Measurements from ENCODE around the gene SOSTDC1. TPM values are rescaled to one million over a fixed set of nuclear protein-coding genes. Genes with fewer than 3 reads are reported as not detected.

Gene SOSTDC1
- total and polyA plus RNA-seq, 2 experiments from 2014 or later: 1.7 to 2.0 TPM

- no peaks in the 10 kb centered on the region for H3K9me3 ChIP-seq (ENCODE audit: low read depth)
- TF ChIP-seq, protein P1, sequence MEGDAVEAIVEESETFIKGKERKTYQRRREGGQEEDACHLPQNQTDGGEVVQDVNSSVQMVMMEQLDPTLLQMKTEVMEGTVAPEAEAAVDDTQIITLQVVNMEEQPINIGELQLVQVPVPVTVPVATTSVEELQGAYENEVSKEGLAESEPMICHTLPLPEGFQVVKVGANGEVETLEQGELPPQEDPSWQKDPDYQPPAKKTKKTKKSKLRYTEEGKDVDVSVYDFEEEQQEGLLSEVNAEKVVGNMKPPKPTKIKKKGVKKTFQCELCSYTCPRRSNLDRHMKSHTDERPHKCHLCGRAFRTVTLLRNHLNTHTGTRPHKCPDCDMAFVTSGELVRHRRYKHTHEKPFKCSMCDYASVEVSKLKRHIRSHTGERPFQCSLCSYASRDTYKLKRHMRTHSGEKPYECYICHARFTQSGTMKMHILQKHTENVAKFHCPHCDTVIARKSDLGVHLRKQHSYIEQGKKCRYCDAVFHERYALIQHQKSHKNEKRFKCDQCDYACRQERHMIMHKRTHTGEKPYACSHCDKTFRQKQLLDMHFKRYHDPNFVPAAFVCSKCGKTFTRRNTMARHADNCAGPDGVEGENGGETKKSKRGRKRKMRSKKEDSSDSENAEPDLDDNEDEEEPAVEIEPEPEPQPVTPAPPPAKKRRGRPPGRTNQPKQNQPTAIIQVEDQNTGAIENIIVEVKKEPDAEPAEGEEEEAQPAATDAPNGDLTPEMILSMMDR (IDR thresholded peaks at IDR 0.05; ENCODE audit: low read depth, low read length): no peak
- no peaks in the 10 kb centered on the region for H3K36me3 ChIP-seq
- DNase-seq (ENCODE audit: low read depth in 1 of 2, low spot score in 1 of 2): no peak
- H3K27ac ChIP-seq: peak overlapping the region; percentile 98
- H3K4me1 ChIP-seq (ENCODE audit: low read depth): peaks cover 14% of the 10 kb centered on the region
- no peaks in the 10 kb centered on the region for H3K27me3 ChIP-seq
- peak overlapping the region; percentile 43 for H3K4me3 ChIP-seq
Measured at GRCh38 chr7:16420329-16420648, 45.2 kb downstream of the SOSTDC1 start.

- Histone ChIP-seq H3K9me3 (ENCODE audit: low read depth) (no peaks in the 10 kb centered on the region), H3K4me3 (peak overlapping the region; percentile 43)
Measured at GRCh38 chr7:16419859-16420258, 45.7 kb downstream of the SOSTDC1 start.

DNA sequence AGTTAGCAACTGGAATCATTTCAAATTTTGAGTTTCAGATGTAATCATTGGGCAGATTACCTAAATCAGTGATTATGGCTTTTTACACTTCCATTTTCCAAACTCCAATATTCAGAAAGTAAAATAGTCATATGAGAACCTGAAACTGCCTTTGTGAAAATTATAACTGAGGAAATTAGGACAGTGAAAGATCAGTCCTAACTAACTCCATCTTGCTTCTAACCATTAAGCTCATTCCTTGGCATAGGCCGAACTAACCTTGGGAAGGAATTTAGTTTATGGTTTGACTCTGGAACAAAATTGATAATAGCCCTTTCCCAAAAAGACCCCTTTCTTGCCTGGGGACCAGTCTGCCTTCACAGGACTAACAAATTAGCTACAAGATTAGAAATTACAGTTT lies 46.4 kb downstream of the SOSTDC1 start:
- peak overlapping the region; percentile 98 for H3K27ac ChIP-seq
- no peak for DNase-seq (ENCODE audit: low read depth in 1 of 2, low spot score in 1 of 2)
- H3K9me3 ChIP-seq (ENCODE audit: low read depth): no peaks in the 10 kb centered on the region
- no peaks in the 10 kb centered on the region for H3K27me3 ChIP-seq
- no peak overlapping the region for H3K4me3 ChIP-seq
- H3K36me3 ChIP-seq: no peaks in the 10 kb centered on the region
- TF ChIP-seq, protein P1 (IDR thresholded peaks at IDR 0.05; ENCODE audit: low read depth, low read length): no peak
- H3K4me1 ChIP-seq (ENCODE audit: low read depth): peaks cover 14% of the 10 kb centered on the region

More at GRCh38 chr7:16419859-16420258, 45.7 kb downstream of the SOSTDC1 start:
- TF ChIP-seq, protein P1 (IDR thresholded peaks at IDR 0.05; ENCODE audit: low read depth, low read length): no peak
- H3K27me3 ChIP-seq: no peaks in the 10 kb centered on the region
- H3K36me3 ChIP-seq: no peaks in the 10 kb centered on the region
- H3K27ac ChIP-seq: peak overlapping the region; percentile 98
- H3K4me1 ChIP-seq (ENCODE audit: low read depth): peaks cover 14% of the 10 kb centered on the region
- no peak for DNase-seq (ENCODE audit: low read depth in 1 of 2, low spot score in 1 of 2)

DNA sequence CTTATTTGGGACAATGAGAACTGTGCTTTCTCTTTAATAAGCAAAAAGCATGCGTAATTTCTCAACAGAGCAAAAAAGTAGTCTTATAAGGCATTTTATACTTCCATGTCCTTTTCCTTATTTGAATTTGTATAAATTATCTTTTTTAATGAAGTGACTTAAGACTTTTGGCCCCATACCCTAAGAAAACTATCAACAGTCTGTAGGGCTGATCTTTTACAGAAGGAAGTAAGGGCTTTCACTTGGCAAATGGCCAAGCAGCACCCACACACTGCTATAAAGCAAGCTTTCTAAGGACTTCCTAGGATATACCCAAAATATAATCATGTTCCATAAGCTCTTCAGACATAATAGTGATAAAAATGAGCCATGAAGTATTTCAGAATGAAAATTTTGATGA lies 47.6 kb downstream of the SOSTDC1 start:
- TF ChIP-seq, protein P1 (IDR thresholded peaks at IDR 0.05; ENCODE audit: low read depth, low read length): no peak
- H3K4me3 ChIP-seq: no peak overlapping the region
- H3K9me3 ChIP-seq (ENCODE audit: low read depth): no peaks in the 10 kb centered on the region
- no peak overlapping the region for H3K27ac ChIP-seq
- peak in 1 of 2 donors; percentile 43 for DNase-seq (ENCODE audit: low read depth in 1 of 2, low spot score in 1 of 2)
- no peaks in the 10 kb centered on the region for H3K36me3 ChIP-seq
- H3K4me1 ChIP-seq (ENCODE audit: low read depth): peaks cover 19% of the 10 kb centered on the region
- H3K27me3 ChIP-seq: no peaks in the 10 kb centered on the region

GRCh38 chr7:16416289-16417282 lies 49.0 kb downstream of the SOSTDC1 start:
- TF ChIP-seq, protein P1 (IDR thresholded peaks at IDR 0.05; ENCODE audit: low read depth, low read length): no peak

More at GRCh38 chr7:16416289-16417282, 49.0 kb downstream of the SOSTDC1 start:
- H3K4me1 ChIP-seq (ENCODE audit: low read depth): peaks cover 14% of the 10 kb centered on the region
- DNase-seq (ENCODE audit: low read depth in 1 of 2, low spot score in 1 of 2): peak in 1 of 2 donors; percentile 56
- no peaks in the 10 kb centered on the region for H3K36me3 ChIP-seq
- no peaks in the 10 kb centered on the region for H3K27me3 ChIP-seq
- H3K4me3 ChIP-seq: no peak overlapping the region
- no peaks in the 10 kb centered on the region for H3K9me3 ChIP-seq (ENCODE audit: low read depth)
- no peak overlapping the region for H3K27ac ChIP-seq
